ENCODE measurements around the gene TNRC18. TPM values are rescaled to one million over a fixed set of nuclear protein-coding genes. Genes with fewer than 3 reads are reported as not detected.
"Not testable (repeated sequence)": the region's sequence is repeated elsewhere in the genome, so short reads cannot be mapped to it uniquely, and the experiment has no call there.

TNRC18 gene
- total RNA-seq, 1 experiment from 2014 or later = 10.2 TPM

DNA sequence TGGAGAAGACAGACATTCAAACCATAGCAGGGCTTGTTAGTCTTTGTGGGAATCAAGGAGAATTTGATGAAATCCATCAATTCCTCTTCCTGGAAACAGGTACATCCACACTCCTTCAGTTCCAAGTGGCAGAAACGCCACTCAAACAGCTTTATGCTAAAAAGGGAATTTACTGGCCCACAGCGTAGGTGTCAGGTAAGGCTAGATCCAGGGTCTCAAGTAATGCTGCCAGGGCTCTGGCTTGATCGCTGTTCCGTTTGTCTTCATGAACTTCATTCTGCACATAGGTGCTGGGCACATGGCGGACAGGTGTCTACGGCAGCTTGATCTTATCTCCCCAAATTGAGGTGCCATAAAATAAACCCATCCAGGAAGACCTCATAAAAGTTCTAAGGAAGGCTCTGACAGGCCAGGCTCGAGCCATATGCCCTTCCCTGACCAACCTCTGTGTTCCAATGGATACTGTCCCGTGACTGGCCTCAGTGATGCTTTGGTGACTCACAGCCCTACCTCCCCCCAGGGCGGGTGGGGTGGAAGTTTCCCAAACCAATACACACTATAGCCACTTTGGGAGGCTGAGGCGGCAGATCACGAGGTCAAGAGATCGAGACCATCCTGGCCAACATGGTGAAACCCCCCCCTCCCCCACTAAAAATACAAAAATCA is 153.5 kb downstream of the TNRC18 start:
- H3K79me2 ChIP-seq (ENCODE audit: low read length); H3K27me3 ChIP-seq (ENCODE audit: low read length); H3K9ac ChIP-seq (ENCODE audit: low read length): not testable (repeated sequence)

GRCh38 chr7:5267829-5268228 is 155.8 kb downstream of the TNRC18 start:
- not testable (repeated sequence) for H3K36me3 ChIP-seq (ENCODE audit: insufficient read depth, low read length); H4K20me1 ChIP-seq (ENCODE audit: insufficient read depth, low read depth, low read length); H3K4me2 ChIP-seq (ENCODE audit: low read depth, low read length, poor library complexity, severe bottlenecking); H3K27ac ChIP-seq (ENCODE audit: low read length); H2AFZ ChIP-seq (ENCODE audit: low read length); H3K4me3 ChIP-seq (ENCODE audit: low read length); H3K79me2 ChIP-seq (ENCODE audit: low read length); H3K9me2 ChIP-seq (replicated peaks; ENCODE audit: insufficient read depth, low read length); H3K9me3 ChIP-seq (ENCODE audit: low read length); H3K4me1 ChIP-seq (ENCODE audit: low read length); DNase-seq; H3K9ac ChIP-seq (ENCODE audit: low read length); H3K27me3 ChIP-seq (ENCODE audit: low read length)

More for the DNA sequence above, 153.5 kb downstream of the TNRC18 start:
- not testable (repeated sequence) for H4K20me1 ChIP-seq (ENCODE audit: insufficient read depth, low read depth, low read length); DNase-seq; H3K9me2 ChIP-seq (replicated peaks; ENCODE audit: insufficient read depth, low read length); H3K4me1 ChIP-seq (ENCODE audit: low read length); H3K27ac ChIP-seq (ENCODE audit: low read length); H3K4me2 ChIP-seq (ENCODE audit: low read depth, low read length, poor library complexity, severe bottlenecking); H3K9me3 ChIP-seq (ENCODE audit: low read length); H2AFZ ChIP-seq (ENCODE audit: low read length); H3K4me3 ChIP-seq (ENCODE audit: low read length); H3K36me3 ChIP-seq (ENCODE audit: insufficient read depth, low read length)

GRCh38 chr7:5266191-5267028 is 157.2 kb downstream of the TNRC18 start:
- H3K4me2 ChIP-seq (ENCODE audit: low read depth, low read length, poor library complexity, severe bottlenecking) = no peak overlapping the region
- no peaks in the 10 kb centered on the region for H3K79me2 ChIP-seq (ENCODE audit: low read length)
- no peak overlapping the region for H3K4me3 ChIP-seq (ENCODE audit: low read length)
- H3K27me3 ChIP-seq (ENCODE audit: low read length) = no peaks in the 10 kb centered on the region
- no peak for DNase-seq
- no peaks in the 10 kb centered on the region for H3K9me2 ChIP-seq (replicated peaks; ENCODE audit: insufficient read depth, low read length)
- no peak overlapping the region for H3K9ac ChIP-seq (ENCODE audit: low read length)
- H2AFZ ChIP-seq (ENCODE audit: low read length) = no peak overlapping the region
- no peak overlapping the region for H3K27ac ChIP-seq (ENCODE audit: low read length)
- H3K9me3 ChIP-seq (ENCODE audit: low read length) = no peaks in the 10 kb centered on the region
- no peaks in the 10 kb centered on the region for H3K36me3 ChIP-seq (ENCODE audit: insufficient read depth, low read length)
- H4K20me1 ChIP-seq (ENCODE audit: insufficient read depth, low read depth, low read length) = no peaks in the 10 kb centered on the region
- no peaks in the 10 kb centered on the region for H3K4me1 ChIP-seq (ENCODE audit: low read length)

- DNase-seq = no peak
- Histone ChIP-seq H3K9me3 (ENCODE audit: low read length) (no peaks in the 10 kb centered on the region), H3K36me3 (ENCODE audit: insufficient read depth, low read length) (no peaks in the 10 kb centered on the region), H3K4me2 (ENCODE audit: low read depth, low read length, poor library complexity, severe bottlenecking) (no peak overlapping the region), H2AFZ (ENCODE audit: low read length) (no peak overlapping the region), H3K9ac (ENCODE audit: low read length) (no peak overlapping the region), H3K79me2 (ENCODE audit: low read length) (no peaks in the 10 kb centered on the region), H3K27ac (ENCODE audit: low read length) (no peak overlapping the region), H4K20me1 (ENCODE audit: insufficient read depth, low read depth, low read length) (no peaks in the 10 kb centered on the region), H3K27me3 (ENCODE audit: low read length) (no peaks in the 10 kb centered on the region), H3K9me2 (replicated peaks; ENCODE audit: insufficient read depth, low read length) (no peaks in the 10 kb centered on the region), H3K4me1 (ENCODE audit: low read length) (no peaks in the 10 kb centered on the region), H3K4me3 (ENCODE audit: low read length) (no peak overlapping the region)
These were observed 158.1 kb downstream of the TNRC18 start for GRCh38 chr7:5265320-5266190.

GRCh38 chr7:5263066-5263465 is 160.6 kb downstream of the TNRC18 start:
- H3K9me3 ChIP-seq (ENCODE audit: low read length); H3K79me2 ChIP-seq (ENCODE audit: low read length); H3K4me1 ChIP-seq (ENCODE audit: low read length); H3K4me3 ChIP-seq (ENCODE audit: low read length); H4K20me1 ChIP-seq (ENCODE audit: insufficient read depth, low read depth, low read length); H3K36me3 ChIP-seq (ENCODE audit: insufficient read depth, low read length); H2AFZ ChIP-seq (ENCODE audit: low read length); H3K4me2 ChIP-seq (ENCODE audit: low read depth, low read length, poor library complexity, severe bottlenecking); DNase-seq; H3K9ac ChIP-seq (ENCODE audit: low read length); H3K27ac ChIP-seq (ENCODE audit: low read length); H3K27me3 ChIP-seq (ENCODE audit: low read length); H3K9me2 ChIP-seq (replicated peaks; ENCODE audit: insufficient read depth, low read length): not testable (repeated sequence)

GRCh38 chr7:5260530-5261068 is 163.0 kb downstream of the TNRC18 start:
- H4K20me1 ChIP-seq (ENCODE audit: insufficient read depth, low read depth, low read length); H3K4me3 ChIP-seq (ENCODE audit: low read length): not testable (repeated sequence)

More at GRCh38 chr7:5260530-5261068, 163.0 kb downstream of the TNRC18 start:
- not testable (repeated sequence) for H3K79me2 ChIP-seq (ENCODE audit: low read length); H3K9ac ChIP-seq (ENCODE audit: low read length); H3K9me2 ChIP-seq (replicated peaks; ENCODE audit: insufficient read depth, low read length); H3K4me2 ChIP-seq (ENCODE audit: low read depth, low read length, poor library complexity, severe bottlenecking); H3K27me3 ChIP-seq (ENCODE audit: low read length); H3K4me1 ChIP-seq (ENCODE audit: low read length); DNase-seq; H3K36me3 ChIP-seq (ENCODE audit: insufficient read depth, low read length); H3K27ac ChIP-seq (ENCODE audit: low read length); H2AFZ ChIP-seq (ENCODE audit: low read length); H3K9me3 ChIP-seq (ENCODE audit: low read length)
